Activated naive CD8-positive, alpha-beta T cell treated with anti-CD3 and anti-CD28 coated beads for 36 hours (primary cell): Measurements from ENCODE around the gene PSMG3. TPM values are rescaled to one million over a fixed set of nuclear protein-coding genes. Genes with fewer than 3 reads are reported as not detected.

ENCODE experiments used
- total RNA-seq, 2 experiments: library from RNA; stranded (reverse); gene quantifications; one replicate each; pipeline ENCODE4 v1.2.3, GENCODE V29; 2021

PSMG3 gene
- total RNA-seq, 2 experiments from 2014 or later = 55.1 to 57.0 TPM

Other genes with a start within 250 kb of the PSMG3 start
- 1 to 10 TPM; 2.1 to 2.3 TPM for gene MICALL2, start 110.6 kb downstream of the PSMG3 start, total RNA-seq
- gene INTS1, start 65.6 kb downstream of the PSMG3 start, total RNA-seq = 10 to 100 TPM; 88.9 to 94.1 TPM
- gene MAFK, start 39.3 kb downstream of the PSMG3 start, total RNA-seq = 10 to 100 TPM; 39.1 to 43.7 TPM
- under 1 TPM; 0.14 to 0.22 TPM for gene TMEM184A, start 13.8 kb downstream of the PSMG3 start, total RNA-seq
- gene ELFN1, start 100.2 kb upstream of the PSMG3 start, total RNA-seq = under 1 TPM; 0.14 to 0.19 TPM